Hematopoietic multipotent progenitor cell treated with erythropoietin and hydrocortisone succinate and interleukin-3 and kit ligand, for 17 days (in vitro differentiated cells): ENCODE results near the gene ECI1.

Source experiments
- DNase-seq: peaks from one replicate; pipeline ENCODE4 v3.0.0-alpha.2; 2015; ENCODE audit warnings: low spot score

Gene ECI1

DNA sequence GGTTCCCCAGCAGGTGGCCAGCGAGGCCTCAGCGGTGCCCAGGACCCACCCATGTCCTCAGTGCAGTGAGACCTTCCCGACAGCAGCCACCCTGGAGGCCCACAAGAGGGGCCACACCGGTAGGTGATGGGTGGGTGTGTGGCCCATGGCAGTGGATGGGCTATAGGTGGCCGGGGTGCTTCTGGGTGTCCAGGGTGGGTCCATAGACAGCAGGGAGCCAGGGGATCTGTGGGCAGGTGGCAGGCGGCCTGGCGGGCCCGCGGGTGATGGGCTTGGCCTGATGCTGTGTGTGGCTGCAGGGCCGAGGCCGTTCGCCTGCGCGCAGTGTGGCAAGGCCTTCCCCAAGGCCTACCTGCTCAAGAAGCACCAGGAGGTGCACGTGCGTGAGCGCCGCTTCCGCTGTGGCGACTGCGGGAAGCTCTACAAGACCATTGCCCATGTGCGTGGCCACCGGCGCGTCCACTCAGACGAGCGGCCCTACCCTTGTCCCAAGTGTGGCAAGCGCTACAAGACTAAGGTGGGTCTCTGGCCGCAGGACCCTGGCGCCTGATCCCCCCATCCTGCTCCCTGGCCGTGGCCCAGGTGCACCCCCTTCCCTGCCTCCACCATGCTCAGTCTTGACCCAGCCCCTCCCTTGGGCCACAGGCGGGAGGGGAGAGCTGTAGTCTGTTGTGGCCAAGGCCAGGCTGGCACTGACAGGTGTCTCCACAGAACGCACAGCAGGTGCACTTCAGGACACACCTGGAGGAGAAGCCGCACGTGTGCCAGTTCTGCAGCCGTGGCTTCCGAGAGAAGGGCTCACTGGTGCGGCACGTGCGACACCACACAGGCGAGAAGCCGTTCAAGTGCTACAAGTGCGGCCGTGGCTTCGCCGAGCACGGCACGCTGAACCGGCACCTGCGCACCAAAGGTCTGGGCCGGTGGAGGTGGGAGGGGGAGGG is 17.2 kb downstream of the ECI1 start:
- no peak for DNase-seq

DNA sequence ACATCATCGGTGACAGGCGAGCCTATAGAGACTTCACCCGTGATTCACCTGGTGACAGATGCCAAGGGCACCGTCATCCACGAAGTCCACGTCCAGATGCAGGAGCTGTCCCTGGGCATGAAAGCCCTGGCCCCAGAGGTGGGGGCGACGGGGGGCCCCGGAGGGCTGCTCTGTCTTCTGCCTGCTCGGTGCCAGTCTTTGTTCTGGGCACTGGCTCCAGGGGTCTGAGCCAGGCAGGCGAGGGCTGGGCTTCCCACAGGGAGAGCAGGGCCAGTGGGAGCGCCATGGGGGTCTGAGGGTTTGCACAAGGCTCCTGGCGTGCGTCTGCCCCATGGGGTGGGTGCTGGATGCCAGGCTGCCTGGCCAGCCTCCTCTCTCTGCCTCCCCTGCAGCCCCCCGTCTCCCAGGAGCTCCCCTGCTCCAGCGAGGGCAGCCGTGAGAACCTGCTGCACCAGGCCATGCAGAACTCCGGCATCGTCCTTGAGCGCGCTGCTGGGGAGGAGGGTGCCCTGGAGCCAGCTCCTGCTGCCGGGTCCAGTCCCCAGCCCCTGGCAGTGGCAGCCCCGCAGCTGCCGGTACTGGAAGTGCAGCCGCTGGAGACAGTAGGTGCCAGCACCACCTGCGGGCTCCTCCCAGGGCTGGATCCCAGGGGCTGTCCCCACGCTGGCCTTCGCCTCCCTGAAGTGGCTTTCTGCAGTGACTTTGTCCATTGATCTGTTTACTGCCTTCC is 18.2 kb downstream of the ECI1 start:
- DNase-seq = no peak

DNA sequence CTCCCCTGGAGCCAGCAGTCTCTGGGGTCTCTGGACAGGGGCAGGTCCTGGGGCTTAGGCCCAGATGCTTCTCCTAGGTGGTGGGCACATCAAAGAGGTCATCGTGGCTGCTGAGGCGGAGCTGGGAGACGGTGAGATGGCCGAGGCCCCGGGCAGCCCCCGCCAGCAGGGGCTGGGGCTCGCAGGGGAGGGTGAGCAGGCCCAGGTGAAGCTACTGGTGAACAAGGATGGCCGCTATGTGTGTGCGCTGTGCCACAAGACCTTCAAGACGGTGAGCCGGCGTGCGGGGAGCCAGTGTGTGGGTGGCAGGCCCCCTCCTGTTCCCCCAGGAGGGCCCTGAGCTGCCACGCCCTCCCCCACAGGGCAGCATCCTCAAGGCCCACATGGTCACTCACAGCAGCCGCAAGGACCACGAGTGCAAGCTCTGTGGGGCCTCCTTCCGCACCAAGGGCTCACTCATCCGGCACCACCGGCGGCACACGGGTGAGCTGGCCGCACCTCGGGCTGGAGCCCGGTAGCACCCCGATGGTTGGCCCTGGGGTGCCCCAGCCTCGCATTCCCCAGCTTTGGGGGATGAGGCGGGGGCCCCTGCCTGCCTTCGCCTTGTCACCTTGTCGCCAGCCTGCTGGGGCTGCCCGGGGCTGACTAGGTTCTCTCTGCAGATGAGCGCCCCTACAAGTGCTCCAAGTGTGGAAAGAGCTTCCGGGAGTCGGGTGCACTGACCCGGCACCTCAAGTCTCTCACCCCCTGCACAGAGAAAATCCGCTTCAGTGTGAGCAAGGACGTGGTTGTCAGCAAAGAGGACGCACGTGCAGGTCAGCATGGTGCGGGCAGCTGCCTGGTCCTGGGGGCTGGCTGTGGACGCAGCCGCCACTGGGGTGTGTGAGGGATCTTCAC is 19.0 kb downstream of the ECI1 start:
- no peak for DNase-seq

DNA sequence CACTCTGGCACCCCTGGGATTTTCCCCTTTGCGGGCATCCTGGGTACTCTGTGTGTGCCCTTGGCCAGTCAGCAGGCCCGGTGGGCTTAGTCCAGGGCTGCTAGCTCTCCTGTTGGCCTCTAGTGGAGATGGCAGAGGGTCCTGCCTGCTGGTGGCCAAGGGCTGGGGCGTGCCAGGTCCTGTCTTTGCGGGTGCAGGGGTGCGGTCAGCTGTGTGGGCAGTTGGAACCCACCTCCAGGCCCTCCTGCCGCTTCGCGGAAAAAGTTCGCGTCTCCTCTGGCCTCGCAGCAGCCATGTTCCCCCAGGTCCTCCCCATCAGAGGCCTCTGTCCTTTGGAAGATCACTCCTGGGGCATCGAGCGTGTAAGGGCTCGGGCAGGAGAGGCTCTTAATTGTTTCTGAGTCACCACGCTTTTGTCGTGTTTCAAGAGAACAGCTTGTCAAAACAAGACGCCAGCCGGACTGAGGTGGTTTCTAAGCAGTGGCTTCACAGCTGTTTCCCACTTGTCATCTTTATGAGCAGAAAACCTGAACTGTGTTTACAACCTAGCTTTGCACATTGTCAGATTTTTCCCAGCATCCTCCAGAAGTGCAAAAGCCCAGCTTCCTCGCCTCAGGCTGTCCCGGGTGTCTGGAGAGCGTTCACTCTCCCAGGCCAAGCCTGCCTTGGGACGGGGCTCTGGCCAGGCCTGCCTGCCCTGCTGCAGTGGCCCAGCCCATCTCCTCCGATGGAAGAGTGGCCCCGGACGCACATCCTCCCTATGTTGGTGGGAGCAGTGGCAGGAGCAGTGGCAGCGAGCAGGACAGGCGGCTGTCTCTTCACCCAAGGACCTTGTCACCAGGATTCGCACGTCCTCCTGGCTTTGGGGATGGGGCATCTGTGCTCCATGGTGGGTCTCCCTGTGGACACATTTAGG is 20.1 kb downstream of the ECI1 start:
- no peak for DNase-seq

DNA sequence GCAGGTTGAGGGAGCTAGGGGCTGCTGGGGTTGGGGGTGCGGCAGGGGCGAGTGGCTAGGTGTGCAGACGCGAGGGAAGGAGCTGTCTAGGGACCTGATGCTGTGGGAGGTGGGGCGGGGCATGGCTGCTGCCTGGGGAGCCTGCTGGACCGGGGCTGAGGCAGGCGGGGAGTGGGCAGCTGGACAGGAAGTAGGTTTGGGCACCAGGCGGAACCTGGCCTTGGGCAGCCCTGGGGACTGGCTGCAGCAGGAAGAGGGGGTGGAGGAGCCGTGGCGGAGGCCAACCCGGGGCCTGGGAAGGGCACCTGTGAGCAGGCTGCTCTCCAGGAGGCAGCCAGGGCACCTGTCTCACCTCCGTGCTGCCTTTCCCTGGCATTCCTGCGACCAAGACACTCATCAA is 21.0 kb downstream of the ECI1 start:
- no peak for DNase-seq

DNA sequence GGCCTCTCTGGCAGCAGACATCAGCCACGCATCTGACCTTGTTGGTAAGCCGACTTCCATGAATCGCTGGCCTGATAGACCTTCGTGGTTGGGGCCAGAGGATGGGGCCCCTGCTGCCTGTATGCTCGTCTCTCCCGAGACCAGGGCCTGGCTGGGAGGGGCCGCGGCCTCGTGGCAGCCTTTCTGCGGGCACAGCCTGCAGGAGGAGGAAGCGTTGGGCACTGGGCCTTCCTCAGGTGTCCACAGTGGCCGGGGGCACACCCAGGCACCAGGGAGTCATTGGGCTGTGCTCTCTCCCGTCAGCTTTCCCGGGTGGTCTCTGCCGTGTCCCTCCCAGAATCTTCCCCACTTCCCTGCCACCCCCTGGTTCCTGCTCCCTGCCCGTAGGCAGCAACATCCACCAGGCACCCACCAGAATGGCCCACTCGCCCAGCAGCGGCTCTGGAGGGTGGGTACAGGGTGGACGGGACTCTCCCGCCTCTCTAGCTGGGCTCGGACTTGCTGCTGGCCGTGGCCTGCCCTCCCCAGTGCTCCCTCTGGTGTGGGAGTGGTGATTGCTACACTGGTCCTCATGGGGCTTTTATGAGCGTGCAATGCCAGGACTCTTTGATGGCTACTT is 21.6 kb downstream of the ECI1 start:
- DNase-seq = no peak

DNA sequence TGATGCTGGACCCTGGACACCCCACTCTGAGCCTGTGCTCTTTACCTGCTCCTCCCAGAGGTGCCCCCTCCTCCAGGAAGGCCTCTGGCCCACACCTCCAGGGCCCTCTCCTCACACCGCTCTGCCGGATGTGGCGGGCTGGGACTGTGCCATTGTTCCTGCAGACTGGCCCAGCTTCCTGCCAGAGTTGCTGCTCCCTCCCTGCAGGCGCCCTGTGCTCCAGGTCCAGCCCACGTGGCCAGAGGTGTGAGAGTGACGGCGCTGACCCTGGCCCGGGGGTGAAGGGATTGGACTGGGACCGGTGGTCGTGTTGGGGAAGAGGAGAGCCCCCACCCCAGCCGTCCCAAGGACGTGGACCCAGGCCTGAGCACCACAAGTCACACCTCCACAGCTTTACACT is 22.3 kb downstream of the ECI1 start:
- no peak for DNase-seq

DNA sequence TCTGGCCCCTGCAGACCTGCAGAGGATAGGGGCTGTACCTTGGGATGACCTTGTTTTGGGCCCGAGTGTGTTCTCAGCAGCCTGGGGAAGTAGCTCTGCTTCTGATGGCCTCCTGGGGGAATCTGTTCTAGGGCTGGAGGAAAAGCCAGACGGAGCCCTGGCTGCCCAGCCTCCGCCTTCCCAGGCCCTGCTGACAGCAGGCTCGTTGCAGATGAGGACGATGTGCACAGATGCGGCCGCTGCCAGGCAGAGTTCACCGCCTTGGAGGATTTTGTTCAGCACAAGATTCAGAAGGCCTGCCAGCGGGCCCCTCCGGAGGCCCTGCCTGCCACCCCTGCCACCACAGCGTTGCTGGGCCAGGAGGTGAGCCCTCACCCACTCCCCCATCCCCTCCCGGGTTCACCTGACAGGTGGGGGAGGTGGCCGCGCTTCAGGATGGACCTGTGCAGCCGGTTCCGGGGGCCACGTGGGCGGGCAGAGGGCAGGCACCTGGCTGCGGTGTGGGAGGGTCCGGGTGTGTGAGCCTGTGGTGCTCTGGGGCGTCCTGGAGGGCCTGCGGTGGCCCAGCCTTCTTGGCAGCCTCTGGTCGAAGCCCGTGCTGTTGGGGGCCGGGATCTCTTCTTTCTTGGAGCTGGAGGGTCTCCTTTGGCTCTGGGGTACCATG is 23.1 kb downstream of the ECI1 start:
- DNase-seq = no peak

DNA sequence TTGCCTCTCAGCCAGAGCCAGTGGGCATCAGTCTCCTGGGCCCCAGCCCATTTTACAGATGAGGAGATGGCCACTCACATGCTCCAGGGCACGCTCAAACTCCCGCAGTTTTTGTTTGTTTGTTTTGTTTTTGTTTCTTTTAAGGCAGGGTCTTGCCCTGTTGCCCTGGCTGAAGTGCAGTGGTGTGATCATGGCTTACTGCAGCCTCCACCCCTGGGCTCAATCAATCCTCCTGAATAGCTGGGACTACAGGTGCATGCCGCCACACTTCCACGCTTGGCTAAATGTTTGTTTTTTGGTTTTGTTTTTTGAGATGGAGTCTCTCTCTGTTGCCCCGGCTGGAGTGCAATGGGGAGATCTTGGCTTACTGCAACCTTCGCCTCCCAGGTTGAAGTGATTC is 24.5 kb downstream of the ECI1 start:
- DNase-seq = no peak

DNA sequence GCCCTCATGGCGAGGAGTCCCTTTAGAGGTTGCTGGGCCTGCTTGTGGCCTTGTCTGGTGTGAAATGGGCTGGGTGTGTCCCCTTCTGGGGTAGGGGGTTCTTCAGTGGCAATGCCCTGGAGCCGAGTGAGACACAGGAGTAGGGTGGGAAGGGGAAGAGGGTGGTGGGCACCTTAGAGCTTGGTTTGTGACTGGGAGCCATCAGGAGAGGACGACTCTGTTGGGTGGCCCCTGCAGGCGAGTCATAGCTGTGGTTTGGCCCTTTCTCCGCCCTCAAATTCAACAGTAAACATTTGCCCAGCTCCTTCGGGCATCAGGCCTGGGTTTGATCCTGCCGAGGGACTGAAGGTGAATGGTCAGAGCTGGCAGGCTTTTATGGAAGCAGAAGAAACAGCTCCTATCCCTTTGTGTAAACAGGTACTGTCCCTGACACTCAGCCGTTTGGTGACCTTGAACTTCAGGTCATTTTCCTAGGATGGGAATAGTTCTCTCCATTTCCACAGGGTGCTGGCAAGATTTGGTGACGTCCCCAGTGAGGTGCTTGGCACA is 25.1 kb downstream of the ECI1 start:
- DNase-seq = no peak

DNA sequence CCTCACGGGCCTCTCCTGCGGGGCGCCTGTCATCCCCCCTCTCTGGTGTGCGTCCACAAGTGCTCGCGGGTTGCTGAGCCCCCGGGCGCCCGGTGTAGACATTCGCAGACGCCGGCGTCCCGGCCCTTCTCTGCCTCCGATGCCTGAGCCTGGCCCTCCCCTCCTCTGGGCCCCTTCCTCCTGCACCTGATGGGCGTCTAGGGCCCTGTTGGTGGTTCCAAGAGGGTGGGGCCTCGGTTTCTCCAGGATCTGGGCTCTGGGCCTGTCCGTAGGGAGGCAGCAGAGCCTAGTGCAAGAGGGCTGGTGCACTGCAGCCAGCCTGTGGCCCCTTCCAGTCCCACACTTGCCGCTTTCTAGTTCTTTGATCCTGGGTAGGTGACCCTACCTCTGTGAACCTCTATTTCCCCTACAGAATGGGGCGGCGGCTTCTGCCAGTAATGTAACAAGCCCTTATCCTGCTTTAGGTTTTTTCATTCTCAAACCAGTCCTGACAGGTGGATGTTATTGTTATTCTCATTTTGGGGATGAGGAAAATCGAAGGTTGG is 27.4 kb downstream of the ECI1 start:
- peak; percentile 58 for DNase-seq

DNA sequence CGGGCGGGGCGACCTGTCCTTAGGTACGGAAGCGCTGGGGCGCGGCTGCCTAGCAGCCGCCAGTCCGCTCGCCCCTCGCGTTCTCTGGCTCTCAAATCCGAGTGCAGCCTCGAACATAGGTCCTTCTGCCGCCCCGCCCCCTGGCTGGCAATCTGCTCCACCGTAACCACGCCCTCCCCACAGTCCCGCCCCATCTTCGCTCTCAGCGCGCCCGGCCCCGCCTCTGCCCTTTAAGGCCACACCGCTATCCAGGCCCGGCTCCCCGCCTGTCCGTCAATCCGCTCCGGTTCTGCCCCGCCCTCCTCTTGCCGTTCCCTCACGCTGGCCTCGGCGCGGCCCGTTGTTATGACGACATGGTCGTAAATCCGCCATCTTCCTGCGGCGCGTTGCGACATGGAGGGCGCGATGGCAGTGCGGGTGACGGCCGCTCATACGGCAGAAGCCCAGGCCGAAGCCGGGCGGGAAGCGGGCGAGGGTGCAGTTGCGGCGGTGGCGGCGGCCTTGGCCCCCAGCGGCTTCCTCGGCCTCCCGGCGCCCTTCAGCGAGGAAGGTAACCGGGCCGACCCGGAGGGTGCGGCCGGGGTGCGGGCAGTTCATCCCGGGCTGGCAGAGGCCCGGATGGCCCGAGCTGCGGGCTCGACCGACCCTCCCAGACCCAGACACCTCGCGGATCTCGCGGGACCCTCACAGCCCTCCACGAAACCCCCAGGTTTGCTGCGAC is 28.0 kb downstream of the ECI1 start, which contains the start of gene E4F1:
Gene E4F1 (plus strand): TSS at position 371 of the 721 bp plus-strand sequence. CDS start 23 bp downstream, at position 394.
- peak; percentile 99 for DNase-seq

DNA sequence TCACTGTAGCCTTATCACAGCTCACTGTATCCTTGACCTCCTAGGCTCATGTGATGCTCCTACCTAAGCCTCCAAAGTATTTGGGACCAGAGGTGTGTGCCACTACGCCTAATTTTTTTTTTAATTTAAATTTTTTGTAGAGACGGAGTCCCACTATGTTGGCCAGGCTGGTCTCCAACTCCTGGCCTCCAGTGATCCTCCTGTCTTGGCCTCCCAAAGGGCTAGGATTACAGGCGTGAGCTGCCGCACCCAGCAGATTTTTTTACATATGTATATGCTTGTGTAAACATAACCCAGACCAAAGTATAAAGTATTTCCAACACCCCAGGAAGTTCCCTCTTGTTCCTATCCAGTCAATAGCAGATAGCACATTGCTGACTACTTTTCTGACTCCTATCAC is 35.1 kb downstream of the ECI1 start:
- no peak for DNase-seq

DNA sequence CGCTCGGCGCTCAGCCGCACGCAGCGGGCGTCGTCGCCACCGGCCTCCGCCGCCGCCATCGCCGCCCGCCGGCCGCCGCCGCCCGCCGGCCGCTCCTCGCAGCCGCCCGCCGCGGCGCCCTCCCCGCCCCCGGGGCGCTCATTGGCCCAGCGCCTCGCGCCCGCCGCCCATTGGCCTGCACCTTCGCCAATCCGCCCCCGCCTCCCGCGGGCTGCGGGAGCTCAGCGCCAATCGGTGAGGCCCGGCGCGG is 36.7 kb downstream of the ECI1 start, which contains the start of gene PGP:
Gene PGP (minus strand): TSS at position 122 of the 250 bp plus-strand sequence. CDS start 63 bp downstream, at position 59.
- DNase-seq = no peak

DNA sequence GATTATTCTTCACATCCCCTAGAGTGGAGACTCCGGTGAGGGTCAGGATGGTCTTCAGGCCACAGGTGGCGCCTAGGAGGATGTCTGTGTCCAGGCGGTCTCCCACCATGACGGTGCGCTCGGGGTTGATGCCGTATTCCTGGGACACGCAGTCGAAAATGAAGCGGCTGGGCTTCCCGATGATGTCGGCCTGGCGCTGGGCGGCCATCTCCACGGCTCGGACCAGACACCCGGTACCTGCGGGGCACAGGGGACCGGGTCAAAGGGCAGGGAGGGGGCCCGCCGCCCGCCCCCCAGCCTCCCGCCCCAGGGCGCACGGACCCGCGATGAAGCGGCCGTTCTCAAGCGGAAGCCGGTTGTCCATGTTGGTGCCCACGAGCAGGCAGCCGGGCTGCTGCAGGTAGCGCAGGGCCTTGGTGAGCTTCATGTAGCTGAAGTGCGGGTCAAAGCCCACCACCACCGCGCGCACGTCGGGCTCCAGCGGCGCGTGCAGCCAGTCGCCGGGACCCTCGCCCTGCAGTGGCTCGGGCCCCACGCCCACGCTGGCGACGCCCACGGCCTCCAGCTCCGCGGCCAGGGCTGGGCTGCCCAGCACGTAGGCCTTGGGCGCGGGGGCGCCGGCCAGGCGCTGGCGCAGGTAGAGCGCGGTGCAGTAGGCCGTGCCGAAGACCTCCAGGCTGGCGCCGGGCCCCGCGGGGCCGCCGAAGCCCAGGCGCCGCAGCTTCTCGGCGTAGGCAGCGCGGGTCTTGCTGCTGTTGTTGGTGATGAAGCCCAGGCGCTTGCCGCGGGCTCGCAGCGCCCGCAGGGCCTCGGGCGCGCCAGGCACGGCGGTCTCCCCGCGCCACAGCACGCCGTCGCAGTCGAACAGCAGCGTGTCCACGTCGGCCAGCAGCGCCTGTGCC is 37.3 kb downstream of the ECI1 start:
- DNase-seq = no peak

DNA sequence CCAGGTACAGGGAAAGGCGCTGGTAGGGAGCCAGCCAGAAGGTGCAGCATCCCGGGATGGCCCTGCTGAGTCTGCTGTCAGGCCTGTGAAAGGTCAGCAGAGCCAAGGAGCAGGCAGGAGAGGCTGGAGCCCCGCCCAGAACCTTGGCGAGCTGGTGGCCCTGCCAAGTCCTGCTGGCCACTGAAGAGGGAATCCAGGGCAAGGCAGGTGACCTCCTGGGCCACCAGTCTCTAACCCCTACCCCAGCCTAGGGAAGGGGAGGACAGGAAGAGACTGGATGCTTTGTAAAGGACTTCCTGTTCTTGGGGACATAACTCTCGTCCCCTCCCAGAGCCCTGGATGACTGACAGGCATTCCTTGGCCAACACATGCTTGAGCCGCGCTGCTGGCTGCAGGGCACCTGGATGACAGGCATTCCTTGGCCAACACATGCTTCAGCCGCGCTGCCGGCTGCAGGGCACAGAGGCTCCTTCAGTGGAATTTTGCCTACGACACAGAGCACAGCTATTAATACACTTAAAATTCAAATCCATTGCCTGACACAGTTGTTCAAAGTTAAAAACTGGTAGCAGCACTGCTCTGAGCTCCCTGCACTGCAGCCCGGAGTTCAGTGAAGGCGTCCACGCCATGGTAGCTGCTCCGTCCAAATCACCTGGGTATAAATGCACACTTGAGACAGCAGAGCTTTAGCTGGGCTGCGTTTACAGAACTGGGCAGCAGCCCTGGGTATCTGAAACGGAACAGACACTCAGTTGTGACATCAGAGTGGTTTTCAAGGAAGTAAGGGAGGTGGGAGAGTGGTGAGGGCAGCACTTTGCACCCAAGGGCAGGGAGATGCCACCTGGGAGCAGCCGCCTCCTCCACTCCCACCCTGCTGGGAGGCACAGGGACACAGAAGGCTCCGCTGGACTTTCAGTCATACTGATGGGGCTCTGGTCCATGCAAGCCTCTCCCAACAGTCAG is 38.7 kb downstream of the ECI1 start:
- DNase-seq = no peak

DNA sequence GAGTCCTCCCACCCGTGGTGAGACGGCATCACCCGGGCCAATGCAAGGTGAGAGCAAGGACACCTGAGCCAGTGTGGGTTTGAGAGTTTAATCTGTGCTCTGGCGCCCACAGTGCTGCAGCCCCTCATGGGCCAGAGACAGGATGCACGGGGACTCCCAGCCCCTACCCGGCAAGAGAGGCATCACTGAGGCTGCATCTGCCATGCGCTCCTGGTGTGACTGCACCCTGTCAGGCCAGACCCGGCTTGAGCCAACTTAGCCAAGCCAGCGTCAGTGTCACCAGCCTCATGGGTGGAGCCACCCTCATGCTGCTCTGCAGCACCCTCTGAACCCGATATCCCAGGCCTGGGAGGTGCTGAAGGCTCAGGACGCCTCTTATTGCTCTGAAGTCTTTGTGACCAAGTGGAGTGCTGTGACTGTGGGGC is 39.5 kb downstream of the ECI1 start:
- DNase-seq = no peak
